Natural killer cell (primary cell): ENCODE results near the gene NHEJ1. TPM values are rescaled to one million over a fixed set of nuclear protein-coding genes. Genes with fewer than 3 reads are reported as not detected.

ENCODE experiments used
- ATAC-seq, 3 donors: fragments of 150-1000 bp in 2 of 3; fragments of 200-7000 bp in 1 of 3; cut with Tn5 transposase; 1 replicate in 1 of 3; 2 replicates in 2 of 3; pipeline ENCODE4 v1.10.0; 2021; ENCODE audit warnings: mild to moderate bottlenecking in 2 of 3, moderate library complexity in 2 of 3
- DNase-seq, 2 donors: peaks; one replicate each; pipeline versions ENCODE4 v3.0.0 to v3.0.0-alpha.2; 2013 to 2021; ENCODE audit warnings: mixed read lengths in 1 of 2
- H3K27ac ChIP-seq: one replicate; pipeline ENCODE4 v1.5.1; 2013; ENCODE audit warnings: mild to moderate bottlenecking, low read length
- H3K27me3 ChIP-seq: one replicate; pipeline ENCODE4 v1.6.1; 2013; ENCODE audit warnings: low read length; ENCODE audit not compliant: control insufficient read depth, insufficient read depth
- H3K36me3 ChIP-seq: one replicate; pipeline ENCODE4 v1.6.1; 2013; ENCODE audit warnings: low read length; ENCODE audit not compliant: control insufficient read depth, insufficient read depth
- H3K4me1 ChIP-seq: one replicate; pipeline ENCODE4 v1.6.1; 2013; ENCODE audit warnings: low read length; ENCODE audit not compliant: control insufficient read depth, insufficient read depth
- H3K4me3 ChIP-seq: one replicate; pipeline ENCODE4 v1.5.1; 2013; ENCODE audit warnings: low read length
- H3K9me3 ChIP-seq: one replicate; pipeline ENCODE4 v1.6.1; 2013; ENCODE audit warnings: low read length; ENCODE audit not compliant: control insufficient read depth, insufficient read depth
- H3K27ac Mint-ChIP-seq, 2 donors: one replicate each; pipeline ENCODE4 v1.8.0; 2022; ENCODE audit warnings: mild to moderate bottlenecking in 2 of 2, mixed read lengths in 2 of 2, moderate library complexity in 1 of 2
- H3K27me3 Mint-ChIP-seq, 2 donors: one replicate each; pipeline ENCODE4 v1.8.0; 2022; ENCODE audit warnings: low read depth in 2 of 2, mixed read lengths in 2 of 2
- H3K36me3 Mint-ChIP-seq: one replicate; pipeline ENCODE4 v1.8.0; 2022; ENCODE audit warnings: mixed read lengths
- H3K4me1 Mint-ChIP-seq, 2 donors: one replicate each; pipeline ENCODE4 v1.8.0; 2022; ENCODE audit warnings: mixed read lengths in 2 of 2
- H3K4me3 Mint-ChIP-seq: one replicate; pipeline ENCODE4 v1.8.0; 2022; ENCODE audit warnings: mild to moderate bottlenecking, moderate library complexity, mixed read lengths
- H3K9me3 Mint-ChIP-seq, 2 donors: one replicate each; pipeline ENCODE4 v1.8.0; 2022; ENCODE audit warnings: mixed read lengths in 2 of 2
- WGBS: methylation state at CpG from one replicate; pipeline ENCODE4 v1.1.7; 2013; ENCODE audit warnings: missing lambda C conversion rate; ENCODE audit not compliant: insufficient coverage; 5-methylcytosine and 5-hydroxymethylcytosine counted together
- intact Hi-C: fragments of 100-400 bp; cut with micrococcal nuclease; formaldehyde crosslinking; loops from one replicate; pipeline ENCODE4 v1.14.2; 2022
- total RNA-seq, 4 donors: library from RNA; stranded (reverse); fragments of 120-200 nt in 1 of 4; gene quantifications; one replicate each; pipeline versions ENCODE4 v1.2.3 to v1.2.4, GENCODE V29; 2013 to 2022
- TF ChIP-seq, protein P1 (sequence below): fragments of 200-600 bp; IDR thresholded peaks from one replicate; pipeline ENCODE4 v1.8.0; 2022; ENCODE audit warnings: antibody characterized with exemption

The NHEJ1 gene
- total RNA-seq, 3 donors from 2014 or later (not counting 1 experiment from before 2014, with no cell fraction given) = 9.9 to 12.7 (median 11.0) TPM

- WGBS = 95% methylated on average over 4 of the region's 4 CpGs
- no peak for DNase-seq
- Mint-ChIP-seq H3K27ac (no peak overlapping the region), H3K36me3 (no peaks in the 10 kb centered on the region), H3K4me3 (no peak overlapping the region), H3K9me3 (no peaks in the 10 kb centered on the region), H3K27me3 (no peaks in the 10 kb centered on the region), H3K4me1 (peaks cover 5% of the 10 kb centered on the region in 2 donors)
- Histone ChIP-seq H3K27ac (no peak overlapping the region), H3K27me3 (no peaks in the 10 kb centered on the region), H3K36me3 (no peaks in the 10 kb centered on the region), H3K9me3 (no peaks in the 10 kb centered on the region), H3K4me1 (no peaks in the 10 kb centered on the region), H3K4me3 (no peak overlapping the region)
- TF ChIP-seq, protein P1, sequence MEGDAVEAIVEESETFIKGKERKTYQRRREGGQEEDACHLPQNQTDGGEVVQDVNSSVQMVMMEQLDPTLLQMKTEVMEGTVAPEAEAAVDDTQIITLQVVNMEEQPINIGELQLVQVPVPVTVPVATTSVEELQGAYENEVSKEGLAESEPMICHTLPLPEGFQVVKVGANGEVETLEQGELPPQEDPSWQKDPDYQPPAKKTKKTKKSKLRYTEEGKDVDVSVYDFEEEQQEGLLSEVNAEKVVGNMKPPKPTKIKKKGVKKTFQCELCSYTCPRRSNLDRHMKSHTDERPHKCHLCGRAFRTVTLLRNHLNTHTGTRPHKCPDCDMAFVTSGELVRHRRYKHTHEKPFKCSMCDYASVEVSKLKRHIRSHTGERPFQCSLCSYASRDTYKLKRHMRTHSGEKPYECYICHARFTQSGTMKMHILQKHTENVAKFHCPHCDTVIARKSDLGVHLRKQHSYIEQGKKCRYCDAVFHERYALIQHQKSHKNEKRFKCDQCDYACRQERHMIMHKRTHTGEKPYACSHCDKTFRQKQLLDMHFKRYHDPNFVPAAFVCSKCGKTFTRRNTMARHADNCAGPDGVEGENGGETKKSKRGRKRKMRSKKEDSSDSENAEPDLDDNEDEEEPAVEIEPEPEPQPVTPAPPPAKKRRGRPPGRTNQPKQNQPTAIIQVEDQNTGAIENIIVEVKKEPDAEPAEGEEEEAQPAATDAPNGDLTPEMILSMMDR = no peak
- peak in 1 of 3 donors; percentile 35 for ATAC-seq
- intact Hi-C loops = no loop called here
Measured at GRCh38 chr2:219133976-219134375, 26.6 kb downstream of the NHEJ1 start.

DNA sequence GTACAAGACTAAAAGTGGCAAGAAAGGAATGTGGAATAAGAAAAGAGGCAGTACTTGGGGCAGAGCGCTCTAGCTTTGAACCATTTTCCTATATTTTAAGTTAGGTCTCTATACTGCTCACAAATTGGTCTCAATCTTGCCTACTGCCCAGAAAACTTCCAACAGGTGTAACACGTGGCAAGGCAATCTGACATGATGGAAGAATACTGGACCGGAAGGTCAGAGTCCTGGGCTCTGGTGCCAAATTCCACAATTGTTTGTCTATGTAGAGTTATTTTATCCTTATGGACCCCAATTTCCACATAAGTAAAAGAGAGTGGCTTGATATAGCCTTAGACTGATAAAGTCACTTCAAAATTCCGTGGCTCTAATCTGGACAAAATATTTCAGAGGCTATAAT, 28.9 kb downstream of the NHEJ1 start:
- Histone ChIP-seq H3K4me1 (no peaks in the 10 kb centered on the region), H3K36me3 (no peaks in the 10 kb centered on the region), H3K27ac (no peak overlapping the region), H3K27me3 (no peaks in the 10 kb centered on the region), H3K9me3 (no peaks in the 10 kb centered on the region), H3K4me3 (no peak overlapping the region)
- WGBS = 89% methylated on average over 2 of the region's 4 CpGs
- DNase-seq = no peak
- H3K36me3 Mint-ChIP-seq = no peaks in the 10 kb centered on the region
- TF ChIP-seq, protein P1 = no peak
- H3K9me3 Mint-ChIP-seq = no peaks in the 10 kb centered on the region
- H3K4me1 Mint-ChIP-seq = peaks cover 19 to 21% of the 10 kb centered on the region in 2 donors
- H3K27me3 Mint-ChIP-seq = no peaks in the 10 kb centered on the region
- intact Hi-C loops = no loop called here
- H3K27ac Mint-ChIP-seq = no peak overlapping the region
- H3K4me3 Mint-ChIP-seq = no peak overlapping the region
- ATAC-seq = no peak

DNA sequence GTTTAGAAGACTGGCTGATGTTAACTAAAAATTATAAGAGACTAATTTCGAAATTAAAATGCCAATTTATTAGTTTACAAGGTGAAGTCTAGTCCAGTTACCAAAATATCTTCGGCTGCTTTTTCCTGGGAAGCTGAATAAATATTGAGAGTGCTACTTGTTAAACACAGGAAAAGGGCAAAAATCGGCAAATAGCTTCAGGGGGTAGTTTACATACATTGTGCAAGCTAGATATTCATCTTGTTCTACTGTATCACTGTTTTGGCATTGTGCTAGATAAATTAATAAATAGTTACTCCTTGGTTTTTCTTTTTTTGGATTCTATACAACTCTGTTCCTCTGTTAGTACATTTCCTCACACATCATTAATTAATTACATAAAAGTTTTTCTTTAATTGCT, 29.3 kb downstream of the NHEJ1 start:
- no peaks in the 10 kb centered on the region for H3K27me3 Mint-ChIP-seq
- no peaks in the 10 kb centered on the region for H3K9me3 Mint-ChIP-seq
- H3K36me3 Mint-ChIP-seq = no peaks in the 10 kb centered on the region
- Histone ChIP-seq H3K27ac (no peak overlapping the region), H3K9me3 (no peaks in the 10 kb centered on the region), H3K27me3 (no peaks in the 10 kb centered on the region), H3K36me3 (no peaks in the 10 kb centered on the region), H3K4me3 (no peak overlapping the region), H3K4me1 (no peaks in the 10 kb centered on the region)
- no peak overlapping the region for H3K27ac Mint-ChIP-seq
- no peak overlapping the region for H3K4me3 Mint-ChIP-seq
- intact Hi-C loops = no loop called here
- peaks cover 20 to 25% of the 10 kb centered on the region in 2 donors for H3K4me1 Mint-ChIP-seq
- no peak for ATAC-seq
- TF ChIP-seq, protein P1 = no peak
- DNase-seq = no peak
- 94% methylated on average over 3 of the region's 3 CpGs for WGBS

DNA sequence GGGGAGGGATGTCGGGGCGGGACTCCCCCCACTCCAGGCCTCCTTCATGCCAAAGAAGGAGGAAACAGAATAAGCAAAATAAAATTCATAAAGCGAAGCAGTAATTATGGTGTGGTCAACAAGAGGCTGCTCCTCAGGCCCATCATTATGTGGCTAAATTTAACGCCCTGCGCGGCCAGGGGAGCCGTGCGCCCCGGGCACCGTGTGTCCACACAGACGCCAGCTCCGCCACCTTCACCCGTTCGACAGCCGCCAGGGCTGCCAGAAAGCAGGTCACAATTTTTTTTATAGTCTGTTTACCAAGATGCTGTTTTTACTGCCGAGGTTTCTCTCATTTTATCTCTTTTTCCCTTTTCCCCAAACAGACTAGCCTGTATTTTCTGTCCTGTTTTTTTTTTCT, 31.0 kb downstream of the NHEJ1 start:
- TF ChIP-seq, protein P1 = no peak
- Mint-ChIP-seq H3K9me3 (no peaks in the 10 kb centered on the region), H3K4me1 (peaks cover 37 to 38% of the 10 kb centered on the region in 2 donors), H3K27me3 (no peaks in the 10 kb centered on the region), H3K4me3 (no peak overlapping the region), H3K27ac (no peak overlapping the region), H3K36me3 (no peaks in the 10 kb centered on the region)
- peaks cover 11% of the 10 kb centered on the region for H3K4me1 ChIP-seq
- WGBS = 97% methylated on average over 14 of the region's 16 CpGs
- no peak for DNase-seq
- H3K9me3 ChIP-seq = no peaks in the 10 kb centered on the region
- ATAC-seq = no peak
- H3K36me3 ChIP-seq = no peaks in the 10 kb centered on the region
- intact Hi-C loops = no loop called here
- no peak overlapping the region for H3K27ac ChIP-seq
- H3K27me3 ChIP-seq = no peaks in the 10 kb centered on the region
- H3K4me3 ChIP-seq = no peak overlapping the region
